GM19455 (cell line): ENCODE results near the gene USP28.
"Not testable (repeated sequence)": the region's sequence is repeated elsewhere in the genome, so short reads cannot be mapped to it uniquely, and the experiment has no call there.

Experiments
- ATAC-seq: cut with Tn5 transposase; IDR thresholded peaks from one replicate; pipeline ENCODE4 v1.9.1; 2021; ENCODE audit not compliant: unreplicated experiment

USP28 gene

DNA sequence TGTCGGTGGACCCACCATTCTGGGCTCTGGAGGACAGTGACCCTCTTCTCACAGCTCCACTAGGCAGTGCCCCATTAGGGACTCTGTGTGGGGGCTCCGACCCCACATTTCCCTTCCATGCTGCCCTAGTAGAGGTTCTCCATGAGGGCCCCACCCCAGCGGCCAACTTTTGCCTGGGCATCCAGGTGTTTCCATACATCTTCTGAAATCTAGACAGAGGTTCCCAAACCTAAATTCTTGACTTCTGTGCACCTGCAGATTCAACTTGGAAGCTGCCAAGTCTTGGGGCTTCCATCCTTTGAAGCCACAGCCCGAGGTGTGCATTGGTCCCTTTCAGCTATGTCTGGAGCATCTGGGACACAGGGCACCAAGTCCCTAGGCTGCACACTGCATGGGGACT is 4.1 kb upstream of the USP28 start:
- not testable (repeated sequence) for ATAC-seq

GRCh38 chr11:113877670-113878055 is 2.3 kb upstream of the USP28 start:
- ATAC-seq = no peak

- ATAC-seq = no peak
Observed at GRCh38 chr11:113876798-113877669, 1.7 kb upstream of the USP28 start.

DNA sequence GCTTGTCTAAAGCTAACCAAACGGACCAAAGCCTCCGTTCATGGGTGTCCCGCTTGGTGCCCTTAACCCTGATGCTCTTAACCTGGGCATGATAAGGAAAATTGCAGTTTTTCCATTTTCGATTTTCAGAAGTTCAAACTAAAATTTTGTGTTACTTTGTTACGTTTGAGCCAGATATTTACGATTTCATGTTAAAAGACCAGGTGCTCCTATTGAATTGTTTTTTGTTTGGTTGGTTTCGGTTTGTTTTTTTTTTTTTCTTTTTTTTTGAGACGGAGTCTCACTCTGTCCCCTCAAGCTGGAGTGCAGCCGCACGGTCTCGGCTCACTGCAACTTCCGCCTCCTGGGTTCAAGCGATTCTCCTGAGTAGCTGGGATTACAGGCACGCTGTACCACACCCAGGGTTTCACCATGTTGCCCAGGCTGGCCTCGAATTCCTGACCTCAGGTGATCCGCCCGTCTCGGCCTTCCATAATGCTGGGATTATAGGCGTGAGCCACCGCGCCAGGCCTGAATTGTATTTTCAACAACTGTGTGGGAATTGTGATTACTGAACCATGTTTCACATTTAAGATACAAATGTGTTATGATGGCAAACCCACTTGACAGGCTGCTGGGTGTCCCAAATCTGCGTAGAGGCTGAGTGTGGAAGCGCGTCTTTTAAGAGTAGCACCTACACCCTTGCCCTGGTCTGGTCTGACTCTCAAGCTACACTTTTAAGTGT is 864 bp upstream of the USP28 start:
- ATAC-seq = no peak

DNA sequence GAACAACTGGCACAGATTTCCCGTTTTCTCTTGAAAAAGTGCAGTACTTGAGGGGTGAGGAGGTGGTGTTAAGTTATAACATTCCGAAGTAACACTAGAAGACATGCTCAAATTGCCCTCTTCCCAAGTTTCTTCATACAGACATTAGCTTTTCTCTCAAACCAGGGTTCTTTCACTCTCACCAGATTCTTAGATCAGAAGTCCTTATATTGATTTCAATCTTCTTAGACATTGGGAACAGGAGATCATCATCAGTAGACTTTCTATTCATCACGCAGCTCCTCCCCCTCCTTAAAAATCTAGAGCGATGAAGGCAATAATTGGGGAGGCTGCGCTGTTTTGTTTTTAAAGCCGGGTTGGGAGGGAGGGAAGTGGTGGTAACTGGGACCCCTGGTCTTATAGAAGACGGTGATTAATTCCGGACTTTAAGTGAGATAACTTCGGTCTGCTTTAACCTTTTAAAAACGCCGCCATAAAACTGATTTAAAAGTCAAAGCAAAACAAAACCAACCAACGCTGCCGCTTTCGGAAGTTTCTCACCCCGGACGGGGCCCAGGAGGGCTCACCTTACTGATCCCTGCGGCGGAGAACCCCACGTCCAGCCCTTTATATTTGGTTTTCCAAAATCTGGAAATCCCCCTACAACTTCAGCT is 665 bp downstream of the USP28 start:
- ATAC-seq = peak; percentile 42

DNA sequence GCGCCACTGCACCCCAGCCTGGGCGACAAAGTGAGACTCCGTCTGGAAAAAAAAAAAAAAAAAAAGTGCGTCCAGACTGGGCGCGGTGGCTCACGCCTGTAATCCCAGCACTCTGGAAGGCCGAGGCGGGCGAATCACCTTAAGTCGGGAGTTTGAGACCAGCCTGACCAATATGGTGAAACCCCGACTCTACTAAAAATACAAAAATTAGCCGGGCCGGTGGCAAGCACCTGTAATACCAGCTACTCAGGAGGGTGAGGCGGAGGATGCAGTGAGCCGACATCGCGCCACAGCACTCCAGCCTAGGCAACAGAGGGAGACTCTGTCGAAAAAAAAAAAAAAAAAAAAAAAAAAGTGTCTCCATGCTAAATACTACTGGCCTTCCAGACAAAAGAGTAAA is 1.3 kb downstream of the USP28 start:
- ATAC-seq = no peak

GRCh38 chr11:113873236-113873626 is 2.1 kb downstream of the USP28 start:
- ATAC-seq = no peak

- no peak for ATAC-seq
Observed at GRCh38 chr11:113871336-113871735, 4.0 kb downstream of the USP28 start.

DNA sequence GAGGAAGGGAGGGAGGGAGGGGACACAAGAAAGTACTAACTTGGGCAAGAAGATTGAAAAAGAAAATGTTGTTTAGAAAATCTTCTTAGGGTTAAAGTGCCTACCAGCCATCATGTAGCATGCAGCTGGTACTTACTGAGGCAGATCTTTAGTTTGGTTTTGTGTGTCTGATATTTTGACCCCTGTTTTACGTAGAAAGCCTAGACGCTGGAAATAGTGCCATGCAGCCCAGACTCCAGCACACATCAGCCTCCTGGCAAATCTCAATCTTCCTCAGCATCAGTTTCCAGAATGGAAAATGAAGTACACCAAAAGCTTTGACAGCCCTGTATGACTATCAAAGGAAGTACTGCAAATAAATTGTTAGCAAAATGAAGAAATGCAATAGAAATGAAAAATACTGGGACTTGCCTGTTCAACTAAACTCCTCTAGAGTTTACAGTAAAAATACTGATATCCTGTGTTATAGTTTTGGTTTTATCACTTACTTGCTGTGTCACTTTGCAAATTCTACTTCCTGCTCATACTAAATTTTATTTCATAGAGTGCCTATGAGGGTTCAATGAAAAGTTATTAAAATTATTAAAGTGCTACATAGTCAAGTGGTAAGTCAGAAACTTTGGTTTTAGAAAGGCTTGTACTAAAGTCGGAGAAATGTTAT is 7.4 kb downstream of the USP28 start:
- ATAC-seq = no peak

DNA sequence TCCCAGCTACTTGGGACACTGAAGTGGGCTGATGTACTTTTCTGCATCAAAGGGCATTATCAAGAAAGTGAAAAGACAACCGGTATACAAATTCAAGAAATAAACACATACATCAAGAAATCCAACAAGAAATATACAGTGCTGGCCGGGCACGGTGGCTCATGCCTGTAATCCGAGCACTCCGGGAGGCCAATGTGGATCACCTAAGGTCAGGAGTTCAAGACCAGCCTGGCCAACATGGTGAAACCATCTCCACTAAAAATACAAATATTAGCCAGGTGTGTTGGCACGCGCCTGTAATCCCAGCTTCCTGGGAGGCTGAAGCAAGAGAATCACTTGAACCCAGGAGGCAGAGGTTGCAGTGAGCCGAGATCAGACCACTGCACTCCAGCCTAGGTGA is 9.5 kb downstream of the USP28 start:
- ATAC-seq = no peak

DNA sequence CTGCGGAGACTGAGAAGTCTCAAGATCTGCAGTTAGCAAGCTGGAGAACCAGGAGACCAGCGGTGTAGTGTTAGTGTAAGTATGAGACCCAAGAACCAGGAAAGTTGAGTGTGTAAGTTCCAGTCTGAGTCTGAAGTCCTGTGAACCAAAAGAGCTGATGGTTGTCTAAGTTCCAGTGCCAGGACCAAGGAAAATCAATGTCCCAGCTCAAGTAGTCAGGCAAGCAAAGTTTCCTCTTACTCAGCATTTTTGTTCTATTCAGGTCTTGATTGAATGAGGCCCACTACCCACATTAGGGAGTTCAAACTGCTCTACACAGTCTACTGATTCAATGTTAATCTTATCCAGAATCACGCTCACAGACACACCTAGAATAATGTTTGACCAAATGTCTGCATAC is 11.0 kb downstream of the USP28 start:
- no peak for ATAC-seq

- no peak for ATAC-seq
Observed at GRCh38 chr11:113862435-113862834, 12.9 kb downstream of the USP28 start.

DNA sequence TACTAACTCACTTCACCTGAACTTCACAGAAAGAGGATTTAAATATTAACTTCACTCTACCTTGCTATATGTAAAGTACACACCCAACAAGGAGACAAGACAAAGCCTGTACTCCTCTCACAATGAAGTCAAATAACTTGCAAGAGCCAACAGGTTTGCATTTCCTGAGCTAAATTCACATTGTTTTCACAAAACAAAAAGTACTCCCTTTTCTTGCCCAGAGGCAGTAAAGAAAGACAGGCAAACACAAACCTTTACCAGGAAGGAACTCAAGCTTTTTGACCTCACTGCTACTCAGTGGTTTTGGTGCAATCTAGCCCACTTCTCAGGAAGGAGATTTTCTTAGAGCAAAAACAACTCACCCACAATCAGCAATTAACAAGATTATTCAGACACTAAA is 15.7 kb downstream of the USP28 start:
- no peak for ATAC-seq

- ATAC-seq = no peak
Observed at GRCh38 chr11:113856966-113857759, 18.2 kb downstream of the USP28 start.

GRCh38 chr11:113855803-113856202 is 19.6 kb downstream of the USP28 start:
- no peak for ATAC-seq

GRCh38 chr11:113850188-113850587 is 25.2 kb downstream of the USP28 start:
- ATAC-seq = no peak

GRCh38 chr11:113849713-113850112 is 25.7 kb downstream of the USP28 start:
- ATAC-seq = no peak

DNA sequence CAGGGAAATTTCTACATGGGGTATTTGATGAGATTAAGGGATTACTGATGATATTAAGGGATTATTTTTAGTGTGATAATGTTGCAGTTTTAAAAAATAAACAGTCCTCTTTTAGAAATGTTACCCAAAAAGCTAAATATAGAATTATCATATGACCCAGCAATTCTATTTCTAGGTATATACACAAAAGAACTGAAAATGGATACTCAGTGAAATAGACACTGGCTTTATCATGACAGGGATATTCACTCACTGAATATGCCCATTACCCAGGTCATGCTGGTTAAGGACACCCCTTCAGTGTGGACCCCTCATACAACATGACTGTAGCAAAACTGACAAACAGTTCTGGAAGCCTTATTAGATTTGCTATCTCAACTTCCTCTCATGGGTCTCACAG is 27.8 kb downstream of the USP28 start:
- no peak for ATAC-seq

DNA sequence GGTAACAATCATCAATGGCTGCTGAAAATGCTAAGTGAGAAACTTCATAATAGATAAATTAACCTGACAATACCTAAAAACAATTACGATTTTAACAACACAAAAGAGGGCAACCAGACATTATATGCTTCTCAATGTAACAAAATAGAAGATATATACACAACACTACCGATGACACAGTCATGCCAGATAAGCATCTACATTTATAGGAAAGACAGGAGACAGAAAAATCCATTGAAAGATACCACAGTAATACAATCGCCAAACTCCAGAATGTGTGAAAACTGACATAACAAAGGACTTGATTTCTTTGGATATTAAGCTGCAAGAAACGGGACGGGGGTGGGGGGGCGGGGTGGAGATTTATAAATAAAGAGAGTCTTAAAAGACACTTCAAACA is 28.3 kb downstream of the USP28 start:
- no peak for ATAC-seq

DNA sequence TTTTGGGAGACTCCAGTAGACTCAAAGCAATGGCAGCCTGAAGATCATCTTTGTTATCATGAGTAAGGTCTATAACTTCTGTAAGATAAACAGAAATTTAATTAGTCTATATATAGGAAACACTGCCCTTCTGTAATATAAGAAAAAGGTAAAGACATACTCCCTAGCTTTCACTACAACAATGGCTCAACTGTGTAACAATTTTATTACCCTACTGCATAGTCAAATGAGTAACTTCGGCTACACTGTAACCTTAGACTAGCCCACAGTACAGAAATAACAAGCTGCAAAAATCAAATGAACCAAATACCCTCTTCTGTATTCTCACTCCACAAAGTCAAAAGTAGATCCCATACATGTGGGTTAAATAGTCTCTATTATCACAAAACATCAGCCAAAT is 33.7 kb downstream of the USP28 start:
- ATAC-seq = no peak
